Measurements from ENCODE around the gene BLM. TPM values are rescaled to one million over a fixed set of nuclear protein-coding genes. Genes with fewer than 3 reads are reported as not detected.

BLM gene
- total and polyA plus RNA-seq, 2 of the 4 experiments (the other 2 are of a cell fraction) = 2.5 to 6.5 TPM

DNA sequence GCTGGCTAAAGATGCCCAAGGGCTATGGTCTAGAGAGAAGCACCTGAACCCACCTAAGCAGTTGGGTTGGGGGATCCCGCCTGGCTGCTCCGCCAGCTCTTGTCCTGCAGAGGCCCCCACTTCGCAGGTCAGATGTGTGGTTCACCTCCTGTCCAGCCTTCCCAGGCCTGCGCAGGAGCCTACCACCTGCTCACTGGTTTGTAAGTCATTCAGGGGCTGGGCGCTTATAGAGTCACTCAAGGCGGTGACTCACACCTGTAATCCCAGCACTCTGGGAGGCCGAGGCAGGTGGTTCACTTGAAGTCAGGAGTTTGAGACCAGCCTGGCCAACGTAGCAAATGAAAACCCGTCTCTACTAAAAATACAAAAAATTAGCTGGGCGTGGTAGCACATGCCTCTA, 147.4 kb downstream of the BLM start:
- H2AFZ ChIP-seq (replicated peaks; ENCODE audit: low read length, poor library complexity) = no peak overlapping the region
- H2BK15ac ChIP-seq (ENCODE audit: low read depth, low read length) = no peak overlapping the region
- H3K4me2 ChIP-seq (ENCODE audit: low read depth, low read length) = no peak overlapping the region
- H2AK5ac ChIP-seq (ENCODE audit: low read depth, low read length) = no peak overlapping the region
- no peak overlapping the region for H3K9ac ChIP-seq (ENCODE audit: low read depth, low read length)
- intact Hi-C loops (cut with micrococcal nuclease) (no loop called here), in situ Hi-C loops (cut with MboI; ENCODE audit: low sequenced_read_pairs) (no loop called here), dilution Hi-C loops (cut with HindIII; ENCODE audit: low sequenced_read_pairs, unreplicated experiment) (no loop called here)
- H3K27ac ChIP-seq (ENCODE audit: insufficient read depth, low read length) = no peak overlapping the region
- peaks cover 8% of the 10 kb centered on the region for H3K4me1 ChIP-seq (ENCODE audit: control insufficient read depth, insufficient read depth, low read length)
- H2BK120ac ChIP-seq (ENCODE audit: low read depth, low read length) = no peak overlapping the region
- H3K79me1 ChIP-seq (ENCODE audit: low read depth in 1 of 2, low read length in 2 of 2) = 0 out of 4 replicates have a peak, but pooled peaks cover 0 to 3% of the 10 kb centered on the region in 2 experiments
- H4K20me1 ChIP-seq (ENCODE audit: insufficient read depth, low read length) = no peaks in the 10 kb centered on the region
- DNase-seq (no peak), ATAC-seq (ENCODE audit: low read depth) (no peak)
- ChIA-PET CTCF (no interaction called here), POLR2A (ENCODE audit: unreplicated experiment) (no interaction called here)
- H3K14ac ChIP-seq (replicated peaks; ENCODE audit: low read depth, low read length) = no peak overlapping the region
- 90% methylated on average over 3 of the region's 10 CpGs; no CpG with 5 or more reads in 1 of the 2 experiments for WGBS, 2 experiments (ENCODE audit: extremely low coverage in 2 of 2, insufficient read length in 1 of 2)
- BruUV-seq (replicated peaks) = no TSS peak
- H4K5ac ChIP-seq (ENCODE audit: low read depth, low read length) = no peak overlapping the region
- TF ChIP-seq MAFK (IDR thresholded peaks at IDR 0.05; ENCODE audit: low read depth, low read length) = no peak
- no peak for TF ChIP-seq FOS (IDR thresholded peaks at IDR 0.05; ENCODE audit: low read depth, low read length)
- H3K27me3 ChIP-seq (ENCODE audit: control insufficient read depth, insufficient read depth, low read length) = no peaks in the 10 kb centered on the region; the same call in 1 of the 2 replicates
- H2BK5ac ChIP-seq (ENCODE audit: low read depth, low read length, poor library complexity, severe bottlenecking) = no peak overlapping the region
- H3K4me3 ChIP-seq (ENCODE audit: insufficient read depth, low read depth, low read length) = no peak overlapping the region
- no peak overlapping the region for H4K8ac ChIP-seq (ENCODE audit: low read depth in 2 of 2, low read length in 2 of 2)
- no peak overlapping the region for H3K18ac ChIP-seq (ENCODE audit: low read depth, low read length)
- H3K36me3 ChIP-seq (ENCODE audit: control insufficient read depth, insufficient read depth, low read length) = no peaks in the 10 kb centered on the region
- no peak overlapping the region for H3K23ac ChIP-seq (ENCODE audit: low read depth, low read length)
- H3K56ac ChIP-seq (ENCODE audit: extremely low read depth, insufficient read depth, low read length) = no peak overlapping the region
- no peak overlapping the region for H4K91ac ChIP-seq (ENCODE audit: insufficient read depth, low read depth, low read length)
- no peak overlapping the region for H3K4ac ChIP-seq (ENCODE audit: low read depth, low read length)
- peaks cover 11% of the 10 kb centered on the region for H3K9me1 ChIP-seq (ENCODE audit: insufficient read depth, low read length)
- no peaks in the 10 kb centered on the region for H3K9me3 ChIP-seq (ENCODE audit: control insufficient read depth, insufficient read depth, low read length)
- H2BK20ac ChIP-seq (ENCODE audit: low read depth, low read length) = no peak overlapping the region
- H2AK9ac ChIP-seq (replicated peaks; ENCODE audit: low read depth, low read length, poor library complexity) = no peak overlapping the region
